ENCODE data around the gene ELF1.

Gene ELF1

GRCh38 chr13:41006978-41007743 is 12.0 kb downstream of the ELF1 start:
- DNase-seq (ENCODE audit: low spot score), result no peak

DNA sequence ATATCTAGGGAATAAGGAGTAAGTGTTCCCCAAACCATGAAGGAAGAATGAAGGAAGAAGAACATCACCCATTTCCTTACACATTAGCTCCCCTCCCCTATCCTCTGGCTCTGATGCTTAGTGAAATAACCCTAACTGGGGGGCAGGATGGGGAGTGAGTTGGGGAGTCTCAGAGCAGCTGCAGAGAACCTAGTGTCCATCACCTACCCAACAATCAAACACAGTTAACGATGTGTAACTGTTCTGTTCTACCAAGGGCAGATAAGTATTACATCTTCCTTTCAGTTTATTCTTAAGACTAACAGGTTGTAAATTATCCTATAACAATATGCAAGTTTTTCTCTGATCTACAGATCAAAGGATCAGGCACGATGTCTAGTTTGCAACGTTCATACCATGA is 12.8 kb downstream of the ELF1 start:
- no peak for DNase-seq (ENCODE audit: low spot score)

GRCh38 chr13:41005704-41006103 is 13.4 kb downstream of the ELF1 start:
- DNase-seq (ENCODE audit: low spot score), result no peak

DNA sequence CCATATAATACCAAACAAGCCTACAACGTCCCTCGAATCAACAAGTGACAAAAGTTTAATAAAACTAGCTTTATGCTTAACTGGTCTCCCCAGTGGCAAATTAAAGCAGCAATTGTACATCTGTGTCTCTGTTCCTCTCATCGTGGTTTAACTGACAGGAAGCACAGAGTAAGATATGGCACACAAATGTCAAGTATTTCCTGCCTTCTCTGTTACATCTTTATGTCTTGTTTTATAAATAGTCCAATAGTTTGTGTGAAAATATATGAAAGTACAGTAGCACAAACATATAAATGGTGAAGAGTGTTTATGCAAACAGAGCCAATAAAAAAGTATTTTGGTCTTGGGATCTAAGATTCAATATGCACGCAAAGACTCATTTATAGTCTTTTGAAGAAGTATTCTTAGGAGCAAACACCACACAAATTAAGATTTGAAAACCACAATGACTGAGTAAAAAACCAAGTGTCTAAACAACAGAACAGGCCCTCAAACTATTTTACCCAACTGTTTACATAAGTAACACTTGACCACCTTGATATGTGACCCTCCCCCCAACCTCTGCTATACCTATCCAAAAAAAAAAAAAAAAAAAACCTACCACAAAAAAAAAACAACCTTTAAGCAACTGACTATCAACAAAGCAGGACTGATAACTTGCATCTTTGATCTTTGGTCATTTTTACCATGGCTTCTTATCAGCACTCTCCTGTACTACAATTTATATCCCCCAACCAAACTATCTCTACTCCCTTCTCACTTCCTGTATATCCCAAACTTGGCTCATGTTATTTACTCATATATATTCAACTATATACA is 14.0 kb downstream of the ELF1 start:
- no peak for DNase-seq (ENCODE audit: low spot score)

- no peak for DNase-seq (ENCODE audit: low spot score)
These were observed 16.5 kb downstream of the ELF1 start for GRCh38 chr13:41002606-41003005.

- DNase-seq (ENCODE audit: low spot score), result no peak
These were observed 17.4 kb downstream of the ELF1 start for GRCh38 chr13:41001695-41002094.

- no peak for DNase-seq (ENCODE audit: low spot score)
These were observed 19.7 kb downstream of the ELF1 start for GRCh38 chr13:40999416-40999815.

DNA sequence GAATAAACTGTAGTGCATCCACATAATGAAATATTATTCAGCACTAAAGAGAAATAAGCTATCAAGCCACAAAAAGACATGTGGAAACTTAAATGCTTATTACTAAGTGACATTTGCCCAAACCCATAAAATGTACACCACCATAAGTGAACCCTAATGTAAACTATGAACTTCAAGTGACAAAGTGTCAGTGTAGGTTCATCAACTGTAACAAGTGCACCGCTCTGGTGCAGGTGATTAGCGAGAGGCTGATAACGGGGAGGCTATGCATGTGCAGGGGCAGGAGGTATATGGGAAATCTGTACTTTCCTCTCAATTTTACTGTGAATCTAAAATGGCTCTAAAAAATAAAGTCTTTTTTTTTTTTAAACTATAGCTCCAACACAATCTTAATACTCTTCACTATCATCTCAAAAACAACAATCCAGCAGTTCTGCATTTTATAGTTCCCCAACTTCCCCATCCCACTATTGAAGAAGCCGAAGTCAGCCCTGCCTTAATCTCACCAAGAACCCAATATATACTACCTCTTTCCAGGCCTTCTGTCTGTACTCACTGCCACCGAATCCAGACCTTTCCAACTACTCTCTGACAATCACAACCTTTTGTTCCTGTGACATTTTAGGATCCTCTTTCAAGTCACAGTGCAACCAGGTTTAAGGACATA is 22.6 kb downstream of the ELF1 start:
- no peak for DNase-seq (ENCODE audit: low spot score)

GRCh38 chr13:40995997-40996396 is 23.1 kb downstream of the ELF1 start:
- no peak for DNase-seq (ENCODE audit: low spot score)

DNA sequence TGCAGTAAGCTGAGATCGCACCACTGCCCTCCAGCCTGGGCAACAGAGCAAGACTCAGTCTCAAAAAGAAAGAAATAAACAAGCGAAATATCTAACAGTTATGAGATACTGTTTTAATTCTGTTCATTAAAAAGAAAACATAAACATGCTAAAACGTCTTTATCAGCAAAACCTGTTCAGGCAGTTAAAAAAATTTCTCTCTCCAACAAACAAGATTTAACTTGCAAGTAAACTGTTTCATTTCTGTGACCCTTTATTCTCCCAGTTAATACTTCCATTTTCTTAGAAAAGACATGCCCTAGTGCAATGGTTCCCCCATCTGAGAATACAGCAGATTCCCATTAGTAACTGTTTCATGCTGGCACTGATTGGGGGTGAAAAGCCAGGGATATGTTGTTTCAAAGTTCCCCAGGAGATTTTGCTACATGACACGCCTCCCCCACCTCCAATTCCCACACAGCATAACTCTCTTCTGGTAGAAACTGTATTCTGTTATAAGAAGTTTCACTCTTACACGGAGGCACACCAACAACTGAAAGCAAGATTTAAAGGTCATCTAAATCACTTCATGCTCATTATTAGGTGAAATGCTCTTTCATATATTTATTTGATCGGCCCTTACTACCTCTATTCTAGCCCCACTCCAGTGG is 24.4 kb downstream of the ELF1 start:
- no peak for DNase-seq (ENCODE audit: low spot score)

- DNase-seq (ENCODE audit: low spot score), result no peak
These were observed 25.1 kb downstream of the ELF1 start for GRCh38 chr13:40993987-40994386.

GRCh38 chr13:40992678-40993518 is 26.2 kb downstream of the ELF1 start:
- no peak for DNase-seq (ENCODE audit: low spot score)

- no peak for DNase-seq (ENCODE audit: low spot score)
These were observed 31.4 kb downstream of the ELF1 start for GRCh38 chr13:40987606-40988280.

DNA sequence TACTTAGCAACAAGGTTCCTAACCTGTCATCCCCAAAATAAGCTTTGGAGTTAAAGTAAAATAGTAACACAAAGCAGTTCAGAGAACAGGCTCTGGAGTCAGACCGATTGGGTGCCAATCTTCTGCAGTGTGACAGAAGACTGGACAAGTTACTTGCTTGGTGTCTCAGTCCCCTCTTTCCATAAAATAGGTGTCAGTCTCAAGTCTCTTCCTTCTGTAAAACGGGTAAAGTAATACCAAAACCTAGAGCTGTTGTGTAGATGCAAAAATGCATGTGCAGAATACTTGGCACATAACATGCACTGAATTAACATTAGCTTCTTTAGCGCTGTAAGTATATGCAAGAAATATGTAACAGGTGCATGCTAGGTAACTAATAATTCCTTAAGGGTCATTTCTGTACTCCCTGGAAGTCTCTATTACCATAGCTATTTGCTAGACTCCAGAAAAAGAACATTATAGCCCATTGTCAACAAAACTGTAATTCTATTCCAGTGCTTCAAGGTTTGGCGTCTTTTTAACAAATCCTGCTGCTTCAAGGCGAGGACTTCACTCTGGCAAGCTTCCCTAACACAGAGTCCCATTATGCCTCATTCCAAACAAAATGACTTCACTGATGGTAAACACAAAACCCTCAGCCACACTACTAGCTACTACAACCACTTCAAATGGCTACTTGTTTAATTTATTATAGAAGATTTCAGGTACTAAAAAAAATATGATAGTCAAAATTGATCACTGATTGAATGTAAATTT is 32.8 kb downstream of the ELF1 start:
- no peak for DNase-seq (ENCODE audit: low spot score)

DNA sequence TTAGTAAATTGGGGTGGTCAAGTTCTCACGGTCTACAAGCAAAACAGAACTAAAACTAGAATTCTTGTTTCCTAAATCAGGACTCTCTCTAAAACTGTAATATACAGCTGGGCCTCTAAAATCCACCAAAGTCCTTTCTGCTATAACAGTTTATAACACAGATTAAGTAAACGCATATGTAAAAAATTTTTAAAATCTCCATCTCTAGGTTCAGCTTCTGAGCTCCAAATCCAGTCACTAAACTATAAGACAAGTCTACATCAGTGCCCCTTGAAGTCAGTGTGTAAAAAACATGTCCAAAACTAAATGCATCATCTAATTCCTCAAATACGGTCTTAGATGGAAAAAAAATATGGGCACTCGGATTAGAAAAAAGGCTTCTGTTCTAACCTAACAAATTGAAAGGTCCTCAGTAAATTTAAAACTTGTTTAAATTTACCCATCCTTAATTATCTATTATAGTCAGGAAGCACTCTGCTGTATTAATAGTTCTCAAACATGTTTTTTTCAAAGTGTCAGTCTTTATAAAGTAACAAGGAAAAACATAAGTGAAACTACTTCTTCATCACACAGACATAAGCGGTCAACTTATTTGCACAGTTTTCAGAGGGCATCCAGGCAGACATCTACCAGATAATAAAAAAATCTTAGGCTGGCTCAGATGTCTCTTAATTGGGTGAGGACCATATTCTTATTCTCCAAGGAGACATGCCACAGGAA is 33.6 kb downstream of the ELF1 start:
- DNase-seq (ENCODE audit: low spot score), result no peak

GRCh38 chr13:40984668-40985366 is 34.3 kb downstream of the ELF1 start:
- no peak for DNase-seq (ENCODE audit: low spot score)

DNA sequence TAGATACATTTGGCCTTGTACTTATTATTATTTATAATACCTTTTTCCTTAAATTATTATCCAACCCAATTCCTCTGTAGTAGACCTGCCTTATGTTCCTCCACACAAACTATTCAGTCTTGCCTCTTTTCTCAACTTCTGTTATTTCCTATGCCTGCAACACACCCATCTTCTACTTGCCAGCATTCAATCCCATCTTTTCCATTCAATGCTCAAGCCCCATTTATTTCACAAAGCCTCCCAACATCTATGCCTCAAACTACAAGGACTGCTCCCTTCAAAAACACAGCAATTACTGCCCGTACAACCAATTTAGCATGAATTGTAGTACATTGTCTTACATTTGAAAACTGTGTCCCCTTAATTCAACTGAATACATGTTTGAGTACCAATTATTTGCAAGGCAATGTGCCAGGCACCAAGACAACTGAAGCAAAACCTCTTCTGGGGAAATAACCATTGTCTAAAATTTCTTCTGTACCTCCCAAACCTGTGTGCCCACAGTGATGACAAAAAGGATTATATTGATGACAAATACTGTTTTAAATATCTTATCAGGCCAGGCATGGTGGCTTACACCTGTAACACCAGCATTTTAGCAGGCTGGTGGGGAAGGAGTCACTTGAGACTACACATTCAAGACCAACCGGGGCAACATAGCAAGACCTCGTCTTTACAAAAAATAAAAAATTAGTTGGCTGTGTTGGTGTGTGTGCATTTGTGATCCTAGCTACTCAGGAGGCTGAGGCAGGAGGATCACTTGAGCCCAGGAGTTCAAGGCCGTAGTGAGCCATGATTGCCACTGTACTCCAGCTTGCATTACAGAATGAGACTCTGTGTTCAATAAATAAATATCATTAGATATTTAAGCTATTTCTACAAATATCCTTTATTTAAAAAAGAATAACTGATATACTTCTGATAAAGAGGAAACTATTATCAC is 35.1 kb downstream of the ELF1 start:
- no peak for DNase-seq (ENCODE audit: low spot score)

- DNase-seq (ENCODE audit: low spot score), result no peak
These were observed 35.9 kb downstream of the ELF1 start for GRCh38 chr13:40983259-40983658.

Data from D341Med (cell line).